H9 (cell line): ENCODE results near the gene TMEM30B. TPM values are rescaled to one million over a fixed set of nuclear protein-coding genes. Genes with fewer than 3 reads are reported as not detected.

Experiments
- DNase-seq: peaks from one replicate; pipeline ENCODE4 v3.0.0-alpha.2; 2017
- H2AFZ ChIP-seq: one replicate; pipeline ENCODE4 v1.6.1; 2013; ENCODE audit warnings: mild to moderate bottlenecking, low read length, control low read depth, moderate library complexity
- H2AK5ac ChIP-seq: 2 replicates; pipeline ENCODE4 v1.6.1; 2013; ENCODE audit warnings: low read length, control low read depth, mixed read lengths; ENCODE audit not compliant: insufficient read length
- H2BK120ac ChIP-seq: one replicate; pipeline ENCODE4 v1.6.1; 2013; ENCODE audit warnings: low read depth, mild to moderate bottlenecking, low read length, control low read depth, inconsistent platforms; ENCODE audit not compliant: poor library complexity, severe bottlenecking
- H2BK12ac ChIP-seq: 2 replicates; pipeline ENCODE4 v1.6.1; 2013; ENCODE audit warnings: low read length, control low read depth, mixed read lengths, low read depth; ENCODE audit not compliant: insufficient read length
- H2BK15ac ChIP-seq: 2 replicates; pipeline ENCODE4 v1.6.1; 2013; ENCODE audit warnings: low read depth, low read length, control low read depth
- H2BK20ac ChIP-seq: one replicate; pipeline ENCODE4 v1.6.1; 2013; ENCODE audit warnings: low read depth, mild to moderate bottlenecking, low read length, control low read depth, inconsistent platforms; ENCODE audit not compliant: poor library complexity, severe bottlenecking
- H2BK5ac ChIP-seq: 2 replicates; pipeline ENCODE4 v1.6.1; 2013; ENCODE audit warnings: low read length, control low read depth, mixed read lengths; ENCODE audit not compliant: insufficient read length
- H3K14ac ChIP-seq: 2 replicates; pipeline ENCODE4 v1.6.1; 2013; ENCODE audit warnings: low read length, control low read depth; ENCODE audit not compliant: insufficient read depth
- H3K18ac ChIP-seq: 2 replicates; pipeline ENCODE4 v1.6.1; 2013; ENCODE audit warnings: low read depth, mild to moderate bottlenecking, mixed read lengths, low read length, control low read depth; ENCODE audit not compliant: insufficient read length
- H3K23ac ChIP-seq: 2 replicates; pipeline ENCODE4 v1.6.1; 2013; ENCODE audit warnings: low read length, control low read depth, mixed read lengths, low read depth; ENCODE audit not compliant: insufficient read length
- H3K23me2 ChIP-seq: 2 replicates; pipeline ENCODE4 v1.6.1; 2013; ENCODE audit warnings: low read depth, mild to moderate bottlenecking, mixed read lengths, low read length, control low read depth; ENCODE audit not compliant: insufficient read length, poor library complexity, severe bottlenecking
- H3K27ac ChIP-seq: 2 replicates; pipeline ENCODE4 v1.5.1; 2013; ENCODE audit warnings: low read length, control low read depth, mixed read lengths, low read depth; ENCODE audit not compliant: insufficient read length
- H3K27me3 ChIP-seq: 2 replicates; pipeline ENCODE4 v1.6.1; 2013; ENCODE audit warnings: low read length, control low read depth, inconsistent platforms; ENCODE audit not compliant: insufficient read depth
- H3K4ac ChIP-seq: 2 replicates; pipeline ENCODE4 v1.6.1; 2013; ENCODE audit warnings: low read depth, mild to moderate bottlenecking, control low read depth, inconsistent platforms, low read length, moderate library complexity
- H3K4me1 ChIP-seq: 2 replicates; pipeline ENCODE4 v1.6.1; 2013; ENCODE audit warnings: low read length, control low read depth, inconsistent platforms; ENCODE audit not compliant: insufficient read depth
- H3K4me2 ChIP-seq: 2 replicates; pipeline ENCODE4 v1.6.1; 2013; ENCODE audit warnings: low read length, control low read depth, mixed read lengths; ENCODE audit not compliant: insufficient read length, insufficient read depth
- H3K56ac ChIP-seq: 2 replicates; pipeline ENCODE4 v1.6.1; 2013; ENCODE audit warnings: low read depth, mild to moderate bottlenecking, mixed read lengths, low read length, control low read depth; ENCODE audit not compliant: insufficient read length
- H3K79me1 ChIP-seq: 2 replicates; pipeline ENCODE4 v1.6.1; 2013; ENCODE audit warnings: low read depth, mild to moderate bottlenecking, moderate library complexity, low read length, control low read depth, inconsistent platforms; ENCODE audit not compliant: insufficient read depth, poor library complexity, severe bottlenecking
- H3K79me2 ChIP-seq: 2 replicates; pipeline ENCODE4 v1.6.1; 2013; ENCODE audit warnings: low read length, control low read depth, inconsistent platforms; ENCODE audit not compliant: insufficient read depth
- H3K9ac ChIP-seq: 2 replicates; pipeline ENCODE4 v1.6.1; 2013; ENCODE audit warnings: low read length, control low read depth, mixed read lengths; ENCODE audit not compliant: insufficient read length; ENCODE audit errors: extremely low read depth
- H3K9me3 ChIP-seq: one replicate; pipeline ENCODE4 v1.6.1; 2013; ENCODE audit warnings: low read depth, low read length, inconsistent platforms; ENCODE audit not compliant: control insufficient read depth
- H3T11ph ChIP-seq: one replicate; pipeline ENCODE4 v1.6.1; 2013; ENCODE audit warnings: mild to moderate bottlenecking, low read length, control low read depth, inconsistent platforms
- H4K20me1 ChIP-seq: one replicate; pipeline ENCODE4 v1.6.1; 2013; ENCODE audit not compliant: control insufficient read depth, insufficient read length, insufficient read depth
- H4K5ac ChIP-seq: 2 replicates; pipeline ENCODE4 v1.6.1; 2013; ENCODE audit warnings: low read depth, mild to moderate bottlenecking, mixed read lengths, low read length, control low read depth; ENCODE audit not compliant: insufficient read length
- H4K8ac ChIP-seq: replicated peaks from 2 replicates; pipeline ENCODE4 v1.6.1; 2013; ENCODE audit warnings: low read length, control low read depth, mixed read lengths, low read depth; ENCODE audit not compliant: insufficient read length
- H4K91ac ChIP-seq: 2 replicates; pipeline ENCODE4 v1.6.1; 2013; ENCODE audit warnings: low read depth, mild to moderate bottlenecking, moderate library complexity, mixed read lengths, low read length, control low read depth; ENCODE audit not compliant: insufficient read length
- H3K27ac Mint-ChIP-seq, 3 experiments: 2 replicates in 2 of 3; 3 replicates in 1 of 3; pipeline ENCODE4 v1.8.0; 2020 to 2021; ENCODE audit warnings: mixed read lengths in 3 of 3, mild to moderate bottlenecking in 1 of 3, moderate library complexity in 1 of 3
- H3K27me3 Mint-ChIP-seq: 2 replicates; pipeline ENCODE4 v1.8.0; 2021; ENCODE audit warnings: low read depth, mild to moderate bottlenecking, moderate library complexity, mixed read lengths
- H3K36me3 Mint-ChIP-seq, 3 experiments: 2 replicates in 2 of 3; 3 replicates in 1 of 3; pipeline ENCODE4 v1.8.0; 2020 to 2021; ENCODE audit warnings: low read depth in 3 of 3, mixed read lengths in 3 of 3; ENCODE audit not compliant: insufficient read depth in 1 of 3
- H3K4me1 Mint-ChIP-seq, 2 experiments: 2 replicates each; pipeline ENCODE4 v1.8.0; 2020; ENCODE audit warnings: mixed read lengths in 2 of 2
- H3K4me3 Mint-ChIP-seq, 2 experiments: 2 replicates in 1 of 2; 3 replicates in 1 of 2; pipeline ENCODE4 v1.8.0; 2020 to 2021; ENCODE audit warnings: mild to moderate bottlenecking in 2 of 2, mixed read lengths in 2 of 2, moderate library complexity in 1 of 2
- H3K9me3 Mint-ChIP-seq, 2 experiments: 2 replicates in 1 of 2; 3 replicates in 1 of 2; pipeline ENCODE4 v1.8.0; 2020; ENCODE audit warnings: mild to moderate bottlenecking in 2 of 2, mixed read lengths in 2 of 2, moderate library complexity in 1 of 2
- CTCF ChIP-seq: fragments of 200-600 bp; sonication (generic); conservative IDR thresholded peaks from 3 replicates; pipeline ENCODE4 v1.8.0; 2021; ENCODE audit warnings: antibody characterized with exemption, mild to moderate bottlenecking
- WGBS: extraction: QIAGEN DNeasy Blood & Tissue Kit; methylation state at CpG from one replicate; pipeline ENCODE4 v1.1.7; 2013; ENCODE audit warnings: missing lambda C conversion rate, low lambda C conversion rate, mixed read lengths; ENCODE audit not compliant: insufficient read length; ENCODE audit errors: extremely low coverage; 5-methylcytosine and 5-hydroxymethylcytosine counted together
- total RNA-seq: library from RNA; stranded (reverse); gene quantifications from 2 replicates; pipeline ENCODE4 v1.2.1, GENCODE V29; 2021

TMEM30B gene
- total RNA-seq, 1 experiment from 2014 or later: 12.2 TPM

GRCh38 chr14:61300209-61300608, 19.1 kb upstream of the TMEM30B start:
- Histone ChIP-seq H4K91ac (no peak overlapping the region), H3K4ac (no peak overlapping the region), H2BK20ac (no peak overlapping the region), H2AFZ (no peak overlapping the region), H4K8ac (no peak overlapping the region), H3K14ac (no peak overlapping the region), H2BK5ac (no peak overlapping the region), H3K23me2 (no peaks in the 10 kb centered on the region), H3K4me2 (no peak overlapping the region), H2BK15ac (no peak overlapping the region), H3K56ac (no peak overlapping the region), H3K27me3 (no peaks in the 10 kb centered on the region), H3K18ac (no peak overlapping the region), H3K79me1 (no peaks in the 10 kb centered on the region), H3K9me3 (no peaks in the 10 kb centered on the region), H3K9ac (no peak overlapping the region), H2BK12ac (no peak overlapping the region), H3T11ph (no peak overlapping the region), H3K23ac (no peak overlapping the region), H2BK120ac (no peak overlapping the region), H3K79me2 (no peaks in the 10 kb centered on the region), H2AK5ac (no peak overlapping the region), H4K5ac (no peak overlapping the region), H3K4me1 (peaks cover 5% of the 10 kb centered on the region; the same call in 1 of the 2 replicates), H3K27ac (no peak overlapping the region), H4K20me1 (no peaks in the 10 kb centered on the region)
- Mint-ChIP-seq H3K27ac (peak overlapping the region in 2 of 3 experiments; percentile 8 to 42; a peak in 2 of 7 replicates), H3K27me3 (peaks cover 4% of the 10 kb centered on the region), H3K9me3 (peaks cover 3 to 8% of the 10 kb centered on the region in 2 experiments; a peak in 2 of 5 replicates), H3K4me1 (peaks cover 32 to 35% of the 10 kb centered on the region in 2 experiments), H3K4me3 (no peak overlapping the region), H3K36me3 (peaks cover 0 to 4% (median 0%) of the 10 kb centered on the region in 3 experiments; a peak in 1 of 7 replicates)
- no CpG with 5 or more reads among the region's 2 CpGs for WGBS
- no peak for TF ChIP-seq CTCF
- DNase-seq: no peak
